Measurements from ENCODE around the gene BCL11B.

BCL11B gene

DNA sequence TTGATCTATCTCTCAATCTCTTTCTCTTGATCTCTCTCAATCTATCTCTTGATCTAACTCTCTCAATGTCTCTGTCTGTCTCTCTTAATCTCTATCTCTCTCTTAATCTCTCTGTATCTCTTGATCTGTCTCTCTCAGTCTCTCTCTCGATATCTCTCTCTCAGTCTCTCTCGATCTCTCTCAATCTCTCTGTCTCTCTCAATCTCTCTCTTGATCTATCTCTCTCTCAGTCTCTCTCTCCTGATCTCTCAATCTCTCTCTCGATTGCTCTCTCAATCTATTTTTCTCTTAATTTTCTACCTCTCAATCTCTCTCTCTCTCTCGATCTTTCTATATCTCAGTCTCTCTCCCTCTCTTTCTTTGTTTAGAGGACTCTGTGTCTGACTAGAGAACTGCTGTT is 126.7 kb downstream of the BCL11B start:
- no peak for TF ChIP-seq ZNF70 (CRISPR knock-in tag; IDR thresholded peaks at IDR 0.05)
- TF ChIP-seq ZFP3 (CRISPR knock-in tag; IDR thresholded peaks at IDR 0.05): no peak
- no peak for TF ChIP-seq ZC3H10 (CRISPR knock-in tag; IDR thresholded peaks at IDR 0.05)
- TF ChIP-seq BACH2 (CRISPR knock-in tag; IDR thresholded peaks at IDR 0.05; ENCODE audit: borderline replicate concordance): no peak
- TF ChIP-seq, protein P1, sequence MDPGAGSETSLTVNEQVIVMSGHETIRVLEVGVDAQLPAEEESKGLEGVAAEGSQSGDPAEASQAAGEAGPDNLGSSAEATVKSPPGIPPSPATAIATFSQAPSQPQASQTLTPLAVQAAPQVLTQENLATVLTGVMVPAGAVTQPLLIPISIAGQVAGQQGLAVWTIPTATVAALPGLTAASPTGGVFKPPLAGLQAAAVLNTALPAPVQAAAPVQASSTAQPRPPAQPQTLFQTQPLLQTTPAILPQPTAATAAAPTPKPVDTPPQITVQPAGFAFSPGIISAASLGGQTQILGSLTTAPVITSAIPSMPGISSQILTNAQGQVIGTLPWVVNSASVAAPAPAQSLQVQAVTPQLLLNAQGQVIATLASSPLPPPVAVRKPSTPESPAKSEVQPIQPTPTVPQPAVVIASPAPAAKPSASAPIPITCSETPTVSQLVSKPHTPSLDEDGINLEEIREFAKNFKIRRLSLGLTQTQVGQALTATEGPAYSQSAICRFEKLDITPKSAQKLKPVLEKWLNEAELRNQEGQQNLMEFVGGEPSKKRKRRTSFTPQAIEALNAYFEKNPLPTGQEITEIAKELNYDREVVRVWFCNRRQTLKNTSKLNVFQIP (CRISPR knock-in tag; IDR thresholded peaks at IDR 0.05; ENCODE audit: borderline replicate concordance, low read depth): no peak
- TF ChIP-seq TOX (CRISPR knock-in tag; IDR thresholded peaks at IDR 0.05; ENCODE audit: borderline replicate concordance): no peak
- ATAC-seq: no peak

DNA sequence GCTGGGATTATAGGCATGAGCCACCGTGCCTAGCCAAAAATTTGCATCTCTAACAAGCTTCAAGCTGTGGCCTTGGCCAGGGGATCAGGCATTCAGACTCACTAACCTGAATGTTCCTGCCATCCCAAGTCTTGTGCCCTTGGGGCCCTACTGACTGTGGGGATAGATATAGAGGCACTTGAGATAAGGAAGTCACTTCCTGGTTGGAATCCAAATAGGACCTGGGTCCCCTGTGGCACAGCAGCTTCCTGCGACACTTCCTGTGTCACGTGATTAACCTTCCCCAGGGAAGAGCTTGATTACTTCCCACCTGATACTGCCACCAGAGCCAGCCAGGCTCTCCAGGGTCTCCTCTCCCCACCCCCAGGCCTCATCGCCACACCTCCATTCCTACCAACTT is 128.2 kb downstream of the BCL11B start:
- TF ChIP-seq ZNF8 (CRISPR knock-in tag; IDR thresholded peaks at IDR 0.05) (no peak), ESRRG (CRISPR knock-in tag; IDR thresholded peaks at IDR 0.05) (no peak), ARNTL (CRISPR knock-in tag; IDR thresholded peaks at IDR 0.05; ENCODE audit: borderline replicate concordance, low read depth) (no peak), SNAI2 (CRISPR knock-in tag; IDR thresholded peaks at IDR 0.05) (no peak), RARB (CRISPR knock-in tag; IDR thresholded peaks at IDR 0.05) (no peak), TOX (CRISPR knock-in tag; IDR thresholded peaks at IDR 0.05; ENCODE audit: borderline replicate concordance) (no peak)
- TF ChIP-seq, protein P2, sequence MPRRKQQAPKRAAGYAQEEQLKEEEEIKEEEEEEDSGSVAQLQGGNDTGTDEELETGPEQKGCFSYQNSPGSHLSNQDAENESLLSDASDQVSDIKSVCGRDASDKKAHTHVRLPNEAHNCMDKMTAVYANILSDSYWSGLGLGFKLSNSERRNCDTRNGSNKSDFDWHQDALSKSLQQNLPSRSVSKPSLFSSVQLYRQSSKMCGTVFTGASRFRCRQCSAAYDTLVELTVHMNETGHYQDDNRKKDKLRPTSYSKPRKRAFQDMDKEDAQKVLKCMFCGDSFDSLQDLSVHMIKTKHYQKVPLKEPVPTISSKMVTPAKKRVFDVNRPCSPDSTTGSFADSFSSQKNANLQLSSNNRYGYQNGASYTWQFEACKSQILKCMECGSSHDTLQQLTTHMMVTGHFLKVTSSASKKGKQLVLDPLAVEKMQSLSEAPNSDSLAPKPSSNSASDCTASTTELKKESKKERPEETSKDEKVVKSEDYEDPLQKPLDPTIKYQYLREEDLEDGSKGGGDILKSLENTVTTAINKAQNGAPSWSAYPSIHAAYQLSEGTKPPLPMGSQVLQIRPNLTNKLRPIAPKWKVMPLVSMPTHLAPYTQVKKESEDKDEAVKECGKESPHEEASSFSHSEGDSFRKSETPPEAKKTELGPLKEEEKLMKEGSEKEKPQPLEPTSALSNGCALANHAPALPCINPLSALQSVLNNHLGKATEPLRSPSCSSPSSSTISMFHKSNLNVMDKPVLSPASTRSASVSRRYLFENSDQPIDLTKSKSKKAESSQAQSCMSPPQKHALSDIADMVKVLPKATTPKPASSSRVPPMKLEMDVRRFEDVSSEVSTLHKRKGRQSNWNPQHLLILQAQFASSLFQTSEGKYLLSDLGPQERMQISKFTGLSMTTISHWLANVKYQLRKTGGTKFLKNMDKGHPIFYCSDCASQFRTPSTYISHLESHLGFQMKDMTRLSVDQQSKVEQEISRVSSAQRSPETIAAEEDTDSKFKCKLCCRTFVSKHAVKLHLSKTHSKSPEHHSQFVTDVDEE (CRISPR knock-in tag; IDR thresholded peaks at IDR 0.05): no peak
- TF ChIP-seq, protein P1 (CRISPR knock-in tag; IDR thresholded peaks at IDR 0.05; ENCODE audit: borderline replicate concordance, low read depth): no peak

DNA sequence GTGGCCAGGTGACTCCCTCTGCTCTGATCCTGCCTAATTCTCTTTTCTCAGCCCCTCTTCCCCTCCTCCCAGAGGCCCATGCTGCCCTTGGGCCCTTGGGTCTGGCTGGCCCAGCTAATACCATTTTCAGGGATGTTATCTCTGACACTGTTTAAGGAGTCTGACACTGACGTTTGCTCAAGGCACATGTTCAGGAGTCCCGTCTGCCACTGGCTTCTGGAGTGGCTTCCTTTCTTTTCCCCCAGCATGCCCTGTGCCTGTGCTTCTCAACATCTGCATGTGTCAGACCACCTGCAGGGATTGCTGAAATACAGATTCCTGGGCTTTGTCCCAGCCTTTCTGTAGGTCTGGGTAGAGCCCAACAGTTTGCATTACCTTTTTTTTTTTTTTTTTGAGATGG is 128.9 kb downstream of the BCL11B start:
- TF ChIP-seq ESRRG (CRISPR knock-in tag; IDR thresholded peaks at IDR 0.05) (no peak), ZNF8 (CRISPR knock-in tag; IDR thresholded peaks at IDR 0.05) (no peak), ZFP30 (CRISPR knock-in tag; IDR thresholded peaks at IDR 0.05) (no peak), ZNF565 (CRISPR knock-in tag; conservative IDR thresholded peaks at IDR 0.05; ENCODE audit: low read depth) (no peak), SNAI2 (CRISPR knock-in tag; IDR thresholded peaks at IDR 0.05) (no peak), TOX (CRISPR knock-in tag; IDR thresholded peaks at IDR 0.05; ENCODE audit: borderline replicate concordance) (no peak), GLIS3 (CRISPR knock-in tag; IDR thresholded peaks at IDR 0.05) (no peak), CSDC2 (CRISPR knock-in tag; IDR thresholded peaks at IDR 0.05) (no peak), ZNF70 (CRISPR knock-in tag; IDR thresholded peaks at IDR 0.05) (no peak), BACH2 (CRISPR knock-in tag; IDR thresholded peaks at IDR 0.05; ENCODE audit: borderline replicate concordance) (no peak), ZC3H10 (CRISPR knock-in tag; IDR thresholded peaks at IDR 0.05) (no peak), ISL1 (CRISPR knock-in tag; IDR thresholded peaks at IDR 0.05) (no peak), OSR1 (CRISPR knock-in tag; IDR thresholded peaks at IDR 0.05) (no peak), ZFP3 (CRISPR knock-in tag; IDR thresholded peaks at IDR 0.05) (no peak), TCF4 (CRISPR knock-in tag; IDR thresholded peaks at IDR 0.05; ENCODE audit: borderline replicate concordance) (no peak)
- TF ChIP-seq, protein P3, sequence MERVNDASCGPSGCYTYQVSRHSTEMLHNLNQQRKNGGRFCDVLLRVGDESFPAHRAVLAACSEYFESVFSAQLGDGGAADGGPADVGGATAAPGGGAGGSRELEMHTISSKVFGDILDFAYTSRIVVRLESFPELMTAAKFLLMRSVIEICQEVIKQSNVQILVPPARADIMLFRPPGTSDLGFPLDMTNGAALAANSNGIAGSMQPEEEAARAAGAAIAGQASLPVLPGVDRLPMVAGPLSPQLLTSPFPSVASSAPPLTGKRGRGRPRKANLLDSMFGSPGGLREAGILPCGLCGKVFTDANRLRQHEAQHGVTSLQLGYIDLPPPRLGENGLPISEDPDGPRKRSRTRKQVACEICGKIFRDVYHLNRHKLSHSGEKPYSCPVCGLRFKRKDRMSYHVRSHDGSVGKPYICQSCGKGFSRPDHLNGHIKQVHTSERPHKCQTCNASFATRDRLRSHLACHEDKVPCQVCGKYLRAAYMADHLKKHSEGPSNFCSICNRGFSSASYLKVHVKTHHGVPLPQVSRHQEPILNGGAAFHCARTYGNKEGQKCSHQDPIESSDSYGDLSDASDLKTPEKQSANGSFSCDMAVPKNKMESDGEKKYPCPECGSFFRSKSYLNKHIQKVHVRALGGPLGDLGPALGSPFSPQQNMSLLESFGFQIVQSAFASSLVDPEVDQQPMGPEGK (CRISPR knock-in tag; IDR thresholded peaks at IDR 0.05; ENCODE audit: borderline replicate concordance): no peak
- TF ChIP-seq, protein P4, sequence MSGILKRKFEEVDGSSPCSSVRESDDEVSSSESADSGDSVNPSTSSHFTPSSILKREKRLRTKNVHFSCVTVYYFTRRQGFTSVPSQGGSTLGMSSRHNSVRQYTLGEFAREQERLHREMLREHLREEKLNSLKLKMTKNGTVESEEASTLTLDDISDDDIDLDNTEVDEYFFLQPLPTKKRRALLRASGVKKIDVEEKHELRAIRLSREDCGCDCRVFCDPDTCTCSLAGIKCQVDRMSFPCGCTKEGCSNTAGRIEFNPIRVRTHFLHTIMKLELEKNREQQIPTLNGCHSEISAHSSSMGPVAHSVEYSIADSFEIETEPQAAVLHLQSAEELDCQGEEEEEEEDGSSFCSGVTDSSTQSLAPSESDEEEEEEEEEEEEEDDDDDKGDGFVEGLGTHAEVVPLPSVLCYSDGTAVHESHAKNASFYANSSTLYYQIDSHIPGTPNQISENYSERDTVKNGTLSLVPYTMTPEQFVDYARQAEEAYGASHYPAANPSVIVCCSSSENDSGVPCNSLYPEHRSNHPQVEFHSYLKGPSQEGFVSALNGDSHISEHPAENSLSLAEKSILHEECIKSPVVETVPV (CRISPR knock-in tag; IDR thresholded peaks at IDR 0.05): no peak
- TF ChIP-seq, protein P5, sequence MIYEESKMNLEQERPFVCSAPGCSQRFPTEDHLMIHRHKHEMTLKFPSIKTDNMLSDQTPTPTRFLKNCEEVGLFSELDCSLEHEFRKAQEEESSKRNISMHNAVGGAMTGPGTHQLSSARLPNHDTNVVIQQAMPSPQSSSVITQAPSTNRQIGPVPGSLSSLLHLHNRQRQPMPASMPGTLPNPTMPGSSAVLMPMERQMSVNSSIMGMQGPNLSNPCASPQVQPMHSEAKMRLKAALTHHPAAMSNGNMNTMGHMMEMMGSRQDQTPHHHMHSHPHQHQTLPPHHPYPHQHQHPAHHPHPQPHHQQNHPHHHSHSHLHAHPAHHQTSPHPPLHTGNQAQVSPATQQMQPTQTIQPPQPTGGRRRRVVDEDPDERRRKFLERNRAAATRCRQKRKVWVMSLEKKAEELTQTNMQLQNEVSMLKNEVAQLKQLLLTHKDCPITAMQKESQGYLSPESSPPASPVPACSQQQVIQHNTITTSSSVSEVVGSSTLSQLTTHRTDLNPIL (CRISPR knock-in tag; IDR thresholded peaks at IDR 0.05; ENCODE audit: low read depth): no peak
- TF ChIP-seq, protein P2 (CRISPR knock-in tag; IDR thresholded peaks at IDR 0.05): no peak

More for the DNA sequence above, 128.2 kb downstream of the BCL11B start:
- no peak for ATAC-seq

More for the DNA sequence above, 128.9 kb downstream of the BCL11B start:
- no peak for ATAC-seq
